ENCODE data around the gene PEX11G. TPM values are rescaled to one million over a fixed set of nuclear protein-coding genes. Genes with fewer than 3 reads are reported as not detected.

The PEX11G gene
- total RNA-seq, 2 experiments from 2014 or later: not detected

- H3K36me3 ChIP-seq (ENCODE audit: insufficient read depth, low read length): peaks cover 94% of the 10 kb centered on the region
- intact Hi-C loops (cut with DNase I, micrococcal nuclease): no loop called here
- TF ChIP-seq CTCF (IDR thresholded peaks at IDR 0.05): no peak
- no peak overlapping the region for H3K27ac Mint-ChIP-seq
- H3K4me3 Mint-ChIP-seq: no peak overlapping the region
- ChIA-PET CTCF (no interaction called here), POLR2A (interaction anchor here (0.6 kb wide), 1 partner anchor 334 kb away, joined by 3 read pairs; no protein-coding TSS in a partner anchor)
- H3K27me3 Mint-ChIP-seq: no peaks in the 10 kb centered on the region
- H3K27ac ChIP-seq (ENCODE audit: low read depth in 1 of 2, low read length in 2 of 2): no peak overlapping the region
- no peak overlapping the region for H3K4me3 ChIP-seq (ENCODE audit: low read length)
- peaks cover 76% of the 10 kb centered on the region for H3K36me3 Mint-ChIP-seq (ENCODE audit: low read depth)
- H3K4me1 Mint-ChIP-seq (ENCODE audit: low read depth): no peaks in the 10 kb centered on the region
- DNase-seq (no peak), ATAC-seq (ENCODE audit: poor library complexity) (no peak)
- H3K9me3 ChIP-seq (ENCODE audit: control insufficient read depth in 1 of 2, insufficient read depth in 1 of 2, low read length in 2 of 2): no peaks in the 10 kb centered on the region
- no peaks in the 10 kb centered on the region for H3K27me3 ChIP-seq (ENCODE audit: control insufficient read depth in 1 of 2, insufficient read depth in 2 of 2, low read length in 2 of 2)
- no peaks in the 10 kb centered on the region for H3K4me1 ChIP-seq (ENCODE audit: insufficient read depth, low read length)
- no peaks in the 10 kb centered on the region for H3K9me3 Mint-ChIP-seq
Observed at GRCh38 chr19:7442423-7442822, 46.4 kb downstream of the PEX11G start.

GRCh38 chr19:7441468-7442146 is 47.2 kb downstream of the PEX11G start:
- Mint-ChIP-seq H3K36me3 (ENCODE audit: low read depth) (peaks cover 78% of the 10 kb centered on the region), H3K4me3 (no peak overlapping the region), H3K27ac (no peak overlapping the region), H3K9me3 (no peaks in the 10 kb centered on the region), H3K4me1 (ENCODE audit: low read depth) (no peaks in the 10 kb centered on the region), H3K27me3 (no peaks in the 10 kb centered on the region)
- Histone ChIP-seq H3K4me1 (ENCODE audit: insufficient read depth, low read length) (no peaks in the 10 kb centered on the region), H3K36me3 (ENCODE audit: insufficient read depth, low read length) (peaks cover 92% of the 10 kb centered on the region), H3K9me3 (ENCODE audit: control insufficient read depth in 1 of 2, insufficient read depth in 1 of 2, low read length in 2 of 2) (no peaks in the 10 kb centered on the region), H3K27me3 (ENCODE audit: control insufficient read depth in 1 of 2, insufficient read depth in 2 of 2, low read length in 2 of 2) (no peaks in the 10 kb centered on the region), H3K4me3 (ENCODE audit: low read length) (no peak overlapping the region), H3K27ac (ENCODE audit: low read depth in 1 of 2, low read length in 2 of 2) (no peak overlapping the region)
- ATAC-seq (ENCODE audit: poor library complexity) (no peak), DNase-seq (no peak)
- intact Hi-C loops (cut with DNase I, micrococcal nuclease): no loop called here
- CTCF ChIA-PET: no interaction called here
- POLR2A ChIA-PET: interaction anchor here (0.6 kb wide), 1 partner anchor 335 kb away, joined by 3 read pairs; no protein-coding TSS in a partner anchor
- no peak for TF ChIP-seq CTCF (IDR thresholded peaks at IDR 0.05)

GRCh38 chr19:7440188-7440975 is 48.5 kb downstream of the PEX11G start:
- ChIA-PET CTCF (no interaction called here), POLR2A (no interaction called here)
- no peaks in the 10 kb centered on the region for H3K27me3 Mint-ChIP-seq

More at GRCh38 chr19:7440188-7440975, 48.5 kb downstream of the PEX11G start:
- Mint-ChIP-seq H3K36me3 (ENCODE audit: low read depth) (peaks cover 81% of the 10 kb centered on the region), H3K4me1 (ENCODE audit: low read depth) (no peaks in the 10 kb centered on the region), H3K27ac (no peak overlapping the region), H3K9me3 (no peaks in the 10 kb centered on the region), H3K4me3 (no peak overlapping the region)
- H3K27ac ChIP-seq (ENCODE audit: low read depth in 1 of 2, low read length in 2 of 2): no peak overlapping the region
- ATAC-seq (ENCODE audit: poor library complexity) (no peak), DNase-seq (no peak)
- no peaks in the 10 kb centered on the region for H3K27me3 ChIP-seq (ENCODE audit: control insufficient read depth in 1 of 2, insufficient read depth in 2 of 2, low read length in 2 of 2)
- intact Hi-C loops (cut with DNase I, micrococcal nuclease): no loop called here
- H3K4me1 ChIP-seq (ENCODE audit: insufficient read depth, low read length): no peaks in the 10 kb centered on the region
- no peaks in the 10 kb centered on the region for H3K9me3 ChIP-seq (ENCODE audit: control insufficient read depth in 1 of 2, insufficient read depth in 1 of 2, low read length in 2 of 2)
- peaks cover 87% of the 10 kb centered on the region for H3K36me3 ChIP-seq (ENCODE audit: insufficient read depth, low read length)
- TF ChIP-seq CTCF (IDR thresholded peaks at IDR 0.05): no peak
- no peak overlapping the region for H3K4me3 ChIP-seq (ENCODE audit: low read length)

All from CD4-positive, alpha-beta T cell (primary cell).